ENCODE results near the gene MT1A. TPM values are rescaled to one million over a fixed set of nuclear protein-coding genes. Genes with fewer than 3 reads are reported as not detected.

MT1A gene
- total RNA-seq, 1 experiment from 2014 or later, result not detected

GRCh38 chr16:56591377-56592060 is 46.9 kb upstream of the MT1A start:
- TF ChIP-seq CTCF (conservative IDR thresholded peaks at IDR 0.05; ENCODE audit: low read depth, low read length) (no peak), EZH2 (IDR thresholded peaks at IDR 0.05; ENCODE audit: borderline replicate concordance, low read depth, low read length, poor library complexity, severe bottlenecking) (no peak)
- ChIA-PET CTCF (interaction anchor here (0.6 kb wide), 1 partner anchor 228 kb away, joined by 3 read pairs; no protein-coding TSS in a partner anchor), POLR2A (ENCODE audit: low non-redundant PET) (no interaction called here)
- no TSS peak for BruUV-seq (replicated peaks)
- H3K27me3 ChIP-seq (replicated peaks; ENCODE audit: insufficient read depth, low read depth, low read length, poor library complexity), result peaks cover 24% of the 10 kb centered on the region
- no peaks in the 10 kb centered on the region for H3K9me3 ChIP-seq (ENCODE audit: low read depth, low read length, poor library complexity, severe bottlenecking)
- no peak overlapping the region for H3K4me3 ChIP-seq (ENCODE audit: low read depth, low read length, poor library complexity, severe bottlenecking)
- intact Hi-C loops (cut with micrococcal nuclease; ENCODE audit: unreplicated experiment), result no loop called here
- no peaks in the 10 kb centered on the region for H3K36me3 ChIP-seq (ENCODE audit: insufficient read depth, low read length, poor library complexity, severe bottlenecking)
- DNase-seq (ENCODE audit: low spot score), result no peak
- H3K4me1 ChIP-seq (ENCODE audit: insufficient read depth, low read length, poor library complexity, severe bottlenecking), result no peaks in the 10 kb centered on the region
- no peak overlapping the region for H3K27ac ChIP-seq (ENCODE audit: low read depth, low read length, poor library complexity, severe bottlenecking)

GRCh38 chr16:56593573-56594291 is 44.7 kb upstream of the MT1A start:
- H3K4me1 ChIP-seq (ENCODE audit: insufficient read depth, low read length, poor library complexity, severe bottlenecking), result no peaks in the 10 kb centered on the region
- peaks cover 15% of the 10 kb centered on the region for H3K27me3 ChIP-seq (replicated peaks; ENCODE audit: insufficient read depth, low read depth, low read length, poor library complexity)
- DNase-seq (ENCODE audit: low spot score), result no peak
- TF ChIP-seq EZH2 (IDR thresholded peaks at IDR 0.05; ENCODE audit: borderline replicate concordance, low read depth, low read length, poor library complexity, severe bottlenecking), result no peak
- no peak for TF ChIP-seq CTCF (conservative IDR thresholded peaks at IDR 0.05; ENCODE audit: low read depth, low read length)
- no peaks in the 10 kb centered on the region for H3K36me3 ChIP-seq (ENCODE audit: insufficient read depth, low read length, poor library complexity, severe bottlenecking)
- no peak overlapping the region for H3K27ac ChIP-seq (ENCODE audit: low read depth, low read length, poor library complexity, severe bottlenecking)
- no peak overlapping the region for H3K4me3 ChIP-seq (ENCODE audit: low read depth, low read length, poor library complexity, severe bottlenecking)
- CTCF ChIA-PET, result no interaction called here
- no peaks in the 10 kb centered on the region for H3K9me3 ChIP-seq (ENCODE audit: low read depth, low read length, poor library complexity, severe bottlenecking)
- POLR2A ChIA-PET (ENCODE audit: low non-redundant PET), result no interaction called here
- BruUV-seq (replicated peaks), result no TSS peak
- intact Hi-C loops (cut with micrococcal nuclease; ENCODE audit: unreplicated experiment), result no loop called here

- CTCF ChIA-PET, result no interaction called here
- TF ChIP-seq CTCF (conservative IDR thresholded peaks at IDR 0.05; ENCODE audit: low read depth, low read length), result no peak
- no peak for TF ChIP-seq EZH2 (IDR thresholded peaks at IDR 0.05; ENCODE audit: borderline replicate concordance, low read depth, low read length, poor library complexity, severe bottlenecking)
- Histone ChIP-seq H3K27ac (ENCODE audit: low read depth, low read length, poor library complexity, severe bottlenecking) (no peak overlapping the region), H3K36me3 (ENCODE audit: insufficient read depth, low read length, poor library complexity, severe bottlenecking) (no peaks in the 10 kb centered on the region), H3K4me3 (ENCODE audit: low read depth, low read length, poor library complexity, severe bottlenecking) (no peak overlapping the region), H3K4me1 (ENCODE audit: insufficient read depth, low read length, poor library complexity, severe bottlenecking) (no peaks in the 10 kb centered on the region), H3K9me3 (ENCODE audit: low read depth, low read length, poor library complexity, severe bottlenecking) (no peaks in the 10 kb centered on the region), H3K27me3 (replicated peaks; ENCODE audit: insufficient read depth, low read depth, low read length, poor library complexity) (peaks cover 9% of the 10 kb centered on the region)
- intact Hi-C loops (cut with micrococcal nuclease; ENCODE audit: unreplicated experiment), result no loop called here
- BruUV-seq (replicated peaks), result no TSS peak
- DNase-seq (ENCODE audit: low spot score), result no peak
- POLR2A ChIA-PET (ENCODE audit: low non-redundant PET), result no interaction called here
Measured at GRCh38 chr16:56594292-56594619, 44.2 kb upstream of the MT1A start.
